ENCODE measurements around the gene CDH23. TPM values are rescaled to one million over a fixed set of nuclear protein-coding genes. Genes with fewer than 3 reads are reported as not detected.

Gene CDH23
- total RNA-seq, 1 experiment from 2014 or later: 2.9 TPM

DNA sequence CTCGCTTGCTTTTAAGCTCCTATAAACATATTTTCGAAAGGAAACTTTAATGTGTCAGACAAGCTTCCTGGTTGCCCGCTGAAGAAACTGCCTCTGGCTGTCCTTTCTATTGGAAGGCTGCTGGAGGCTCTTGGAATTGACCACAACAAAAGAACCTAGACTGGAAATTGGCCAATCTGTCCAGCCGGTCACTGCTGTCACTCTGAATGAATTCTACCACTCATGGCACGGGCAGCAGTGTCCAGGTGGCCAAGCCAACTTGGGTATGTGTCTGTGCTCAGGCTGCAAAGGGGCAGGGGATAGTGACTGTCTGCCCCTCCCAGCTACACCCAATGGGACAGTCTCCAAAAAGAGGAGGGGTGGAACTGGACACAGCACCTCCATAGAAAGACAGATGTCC is 57.6 kb downstream of the CDH23 start (continued):
- TF ChIP-seq NR3C1 (CRISPR knock-in tag; conservative IDR thresholded peaks at IDR 0.05; ENCODE audit: low read depth) (no peak), SOX15 (CRISPR knock-in tag; IDR thresholded peaks at IDR 0.05) (no peak), RORB (CRISPR knock-in tag; IDR thresholded peaks at IDR 0.05) (no peak), MYBL2 (CRISPR knock-in tag; IDR thresholded peaks at IDR 0.05) (no peak), NFE2L1 (CRISPR knock-in tag; IDR thresholded peaks at IDR 0.05) (no peak)

DNA sequence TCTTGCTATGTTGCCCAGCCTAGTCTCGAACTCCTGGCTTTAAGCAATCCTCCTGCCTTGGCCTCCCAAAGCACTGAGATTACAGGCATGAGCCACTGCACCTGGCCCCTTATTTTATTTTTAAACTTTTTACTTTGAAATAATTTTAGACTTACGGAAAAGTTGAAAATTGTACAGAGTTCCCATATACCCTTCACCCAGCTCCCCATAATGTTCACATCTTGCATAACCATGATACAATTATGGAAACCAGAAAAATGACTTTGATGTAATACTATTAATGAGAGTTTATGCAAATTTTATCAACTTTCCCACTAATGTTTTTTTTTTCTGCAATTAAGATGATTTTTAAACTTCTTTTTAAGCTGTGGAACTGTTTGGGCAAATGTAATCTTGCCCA is 58.3 kb downstream of the CDH23 start:
- Mint-ChIP-seq H3K4me3 (no peak overlapping the region), H3K27ac (no peak overlapping the region), H3K9me3 (no peaks in the 10 kb centered on the region), H3K27me3 (ENCODE audit: low read depth) (no peaks in the 10 kb centered on the region; the same call in 1 of the 2 replicates), H3K4me1 (no peaks in the 10 kb centered on the region), H3K36me3 (no peaks in the 10 kb centered on the region)
- CTCF ChIA-PET: interaction anchor here (2.1 kb wide), 1 partner anchor 253 kb away, joined by 6 read pairs; no protein-coding TSS in a partner anchor
- no peak for DNase-seq (ENCODE audit: low spot score)
- ATAC-seq: no peak
- POLR2A ChIA-PET: no interaction called here
- TF ChIP-seq, protein P1, sequence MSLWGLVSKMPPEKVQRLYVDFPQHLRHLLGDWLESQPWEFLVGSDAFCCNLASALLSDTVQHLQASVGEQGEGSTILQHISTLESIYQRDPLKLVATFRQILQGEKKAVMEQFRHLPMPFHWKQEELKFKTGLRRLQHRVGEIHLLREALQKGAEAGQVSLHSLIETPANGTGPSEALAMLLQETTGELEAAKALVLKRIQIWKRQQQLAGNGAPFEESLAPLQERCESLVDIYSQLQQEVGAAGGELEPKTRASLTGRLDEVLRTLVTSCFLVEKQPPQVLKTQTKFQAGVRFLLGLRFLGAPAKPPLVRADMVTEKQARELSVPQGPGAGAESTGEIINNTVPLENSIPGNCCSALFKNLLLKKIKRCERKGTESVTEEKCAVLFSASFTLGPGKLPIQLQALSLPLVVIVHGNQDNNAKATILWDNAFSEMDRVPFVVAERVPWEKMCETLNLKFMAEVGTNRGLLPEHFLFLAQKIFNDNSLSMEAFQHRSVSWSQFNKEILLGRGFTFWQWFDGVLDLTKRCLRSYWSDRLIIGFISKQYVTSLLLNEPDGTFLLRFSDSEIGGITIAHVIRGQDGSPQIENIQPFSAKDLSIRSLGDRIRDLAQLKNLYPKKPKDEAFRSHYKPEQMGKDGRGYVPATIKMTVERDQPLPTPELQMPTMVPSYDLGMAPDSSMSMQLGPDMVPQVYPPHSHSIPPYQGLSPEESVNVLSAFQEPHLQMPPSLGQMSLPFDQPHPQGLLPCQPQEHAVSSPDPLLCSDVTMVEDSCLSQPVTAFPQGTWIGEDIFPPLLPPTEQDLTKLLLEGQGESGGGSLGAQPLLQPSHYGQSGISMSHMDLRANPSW (CRISPR knock-in tag; conservative IDR thresholded peaks at IDR 0.05; ENCODE audit: low read depth): no peak
- TF ChIP-seq, protein P2, sequence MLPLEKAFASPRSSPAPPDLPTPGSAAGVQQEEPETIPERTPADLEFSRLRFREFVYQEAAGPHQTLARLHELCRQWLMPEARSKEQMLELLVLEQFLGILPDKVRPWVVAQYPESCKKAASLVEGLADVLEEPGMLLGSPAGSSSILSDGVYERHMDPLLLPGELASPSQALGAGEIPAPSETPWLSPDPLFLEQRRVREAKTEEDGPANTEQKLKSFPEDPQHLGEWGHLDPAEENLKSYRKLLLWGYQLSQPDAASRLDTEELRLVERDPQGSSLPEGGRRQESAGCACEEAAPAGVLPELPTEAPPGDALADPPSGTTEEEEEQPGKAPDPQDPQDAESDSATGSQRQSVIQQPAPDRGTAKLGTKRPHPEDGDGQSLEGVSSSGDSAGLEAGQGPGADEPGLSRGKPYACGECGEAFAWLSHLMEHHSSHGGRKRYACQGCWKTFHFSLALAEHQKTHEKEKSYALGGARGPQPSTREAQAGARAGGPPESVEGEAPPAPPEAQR (CRISPR knock-in tag; IDR thresholded peaks at IDR 0.05): no peak
- TF ChIP-seq GRHL2 (CRISPR knock-in tag; IDR thresholded peaks at IDR 0.05; ENCODE audit: insufficient replicate concordance, severe bottlenecking) (no peak), NFYB (CRISPR knock-in tag; conservative IDR thresholded peaks at IDR 0.05; ENCODE audit: low read depth) (no peak)

DNA sequence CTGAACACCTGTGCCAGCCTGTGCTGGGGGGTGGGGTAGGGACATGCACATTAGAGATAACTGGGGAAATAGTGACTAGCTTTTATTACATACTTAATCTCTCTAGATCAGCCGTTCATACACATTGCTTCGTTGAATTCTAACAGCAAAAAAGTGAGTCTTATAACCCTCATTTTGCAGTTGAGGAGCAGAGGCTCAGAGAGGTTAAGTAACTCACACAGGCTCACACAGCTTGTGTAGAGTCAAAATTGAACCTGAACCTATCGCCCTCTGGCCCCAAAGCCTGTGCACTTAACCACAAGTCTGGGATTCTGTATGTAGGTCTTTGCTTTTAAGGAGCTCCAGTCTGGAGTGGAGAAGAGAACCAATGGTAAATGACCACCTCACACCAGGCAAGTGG is 59.9 kb downstream of the CDH23 start:
- Mint-ChIP-seq H3K27ac (no peak overlapping the region), H3K4me1 (no peaks in the 10 kb centered on the region), H3K9me3 (no peaks in the 10 kb centered on the region), H3K4me3 (no peak overlapping the region), H3K36me3 (no peaks in the 10 kb centered on the region), H3K27me3 (ENCODE audit: low read depth) (no peaks in the 10 kb centered on the region)
- TF ChIP-seq ZNF671 (CRISPR knock-in tag; IDR thresholded peaks at IDR 0.05): no peak
- TF ChIP-seq, protein P3, sequence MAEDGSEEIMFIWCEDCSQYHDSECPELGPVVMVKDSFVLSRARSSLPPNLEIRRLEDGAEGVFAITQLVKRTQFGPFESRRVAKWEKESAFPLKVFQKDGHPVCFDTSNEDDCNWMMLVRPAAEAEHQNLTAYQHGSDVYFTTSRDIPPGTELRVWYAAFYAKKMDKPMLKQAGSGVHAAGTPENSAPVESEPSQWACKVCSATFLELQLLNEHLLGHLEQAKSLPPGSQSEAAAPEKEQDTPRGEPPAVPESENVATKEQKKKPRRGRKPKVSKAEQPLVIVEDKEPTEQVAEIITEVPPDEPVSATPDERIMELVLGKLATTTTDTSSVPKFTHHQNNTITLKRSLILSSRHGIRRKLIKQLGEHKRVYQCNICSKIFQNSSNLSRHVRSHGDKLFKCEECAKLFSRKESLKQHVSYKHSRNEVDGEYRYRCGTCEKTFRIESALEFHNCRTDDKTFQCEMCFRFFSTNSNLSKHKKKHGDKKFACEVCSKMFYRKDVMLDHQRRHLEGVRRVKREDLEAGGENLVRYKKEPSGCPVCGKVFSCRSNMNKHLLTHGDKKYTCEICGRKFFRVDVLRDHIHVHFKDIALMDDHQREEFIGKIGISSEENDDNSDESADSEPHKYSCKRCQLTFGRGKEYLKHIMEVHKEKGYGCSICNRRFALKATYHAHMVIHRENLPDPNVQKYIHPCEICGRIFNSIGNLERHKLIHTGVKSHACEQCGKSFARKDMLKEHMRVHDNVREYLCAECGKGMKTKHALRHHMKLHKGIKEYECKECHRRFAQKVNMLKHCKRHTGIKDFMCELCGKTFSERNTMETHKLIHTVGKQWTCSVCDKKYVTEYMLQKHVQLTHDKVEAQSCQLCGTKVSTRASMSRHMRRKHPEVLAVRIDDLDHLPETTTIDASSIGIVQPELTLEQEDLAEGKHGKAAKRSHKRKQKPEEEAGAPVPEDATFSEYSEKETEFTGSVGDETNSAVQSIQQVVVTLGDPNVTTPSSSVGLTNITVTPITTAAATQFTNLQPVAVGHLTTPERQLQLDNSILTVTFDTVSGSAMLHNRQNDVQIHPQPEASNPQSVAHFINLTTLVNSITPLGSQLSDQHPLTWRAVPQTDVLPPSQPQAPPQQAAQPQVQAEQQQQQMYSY (CRISPR knock-in tag; IDR thresholded peaks at IDR 0.05): no peak
- no peak for TF ChIP-seq ZNF317 (CRISPR knock-in tag; IDR thresholded peaks at IDR 0.05; ENCODE audit: borderline replicate concordance, low read depth)
- no peak for TF ChIP-seq GRHL2 (CRISPR knock-in tag; IDR thresholded peaks at IDR 0.05; ENCODE audit: insufficient replicate concordance, severe bottlenecking)
- TF ChIP-seq, protein P4, sequence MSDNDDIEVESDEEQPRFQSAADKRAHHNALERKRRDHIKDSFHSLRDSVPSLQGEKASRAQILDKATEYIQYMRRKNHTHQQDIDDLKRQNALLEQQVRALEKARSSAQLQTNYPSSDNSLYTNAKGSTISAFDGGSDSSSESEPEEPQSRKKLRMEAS (CRISPR knock-in tag; IDR thresholded peaks at IDR 0.05): no peak
- no peak for TF ChIP-seq ATF1 (CRISPR knock-in tag; IDR thresholded peaks at IDR 0.05)
- TF ChIP-seq NFE2L1 (CRISPR knock-in tag; IDR thresholded peaks at IDR 0.05): no peak
- no peak for TF ChIP-seq CREM (CRISPR knock-in tag; IDR thresholded peaks at IDR 0.05)
- POLR2A ChIA-PET: no interaction called here
- ATAC-seq (no peak), DNase-seq (ENCODE audit: low spot score) (no peak)
- CTCF ChIA-PET: interaction anchor here (0.8 to 1.6 kb wide), 4 partner anchors 19 to 137 kb away, joined by 3 to 9 read pairs (median 3); partner anchors contain the start of gene SLC29A3

Data from WTC11 (cell line).